Measurements from ENCODE around the gene VIPAS39.

- TF ChIP-seq RAD21 (IDR thresholded peaks at IDR 0.05; ENCODE audit: low read depth) (no peak), SRF (IDR thresholded peaks at IDR 0.05; ENCODE audit: low read depth) (no peak), EGR1 (IDR thresholded peaks at IDR 0.05; ENCODE audit: low read depth) (no peak), CTCF (IDR thresholded peaks at IDR 0.05 in 2 of 3, conservative IDR thresholded peaks at IDR 0.05 in 1 of 3; ENCODE audit: borderline replicate concordance in 1 of 3, insufficient read depth in 1 of 3, low read depth in 2 of 3, low read length in 2 of 3) (no peak), SIN3A (IDR thresholded peaks at IDR 0.05; ENCODE audit: low read depth) (no peak), ZBTB33 (IDR thresholded peaks at IDR 0.05; ENCODE audit: extremely low read depth, insufficient replicate concordance, low read length) (no peak), POLR2AphosphoS5 (IDR thresholded peaks at IDR 0.05; ENCODE audit: low read depth, low read length) (no peak), POLR2A (IDR thresholded peaks at IDR 0.05; ENCODE audit: borderline replicate concordance, extremely low read depth, insufficient read depth, insufficient read length) (no peak), REST (IDR thresholded peaks at IDR 0.05; ENCODE audit: low read depth) (no peak), YY1 (IDR thresholded peaks at IDR 0.05; ENCODE audit: extremely low read depth, insufficient replicate concordance, low read depth, low read length) (no peak), MAX (IDR thresholded peaks at IDR 0.05) (no peak), ZNF274 (IDR thresholded peaks at IDR 0.05; ENCODE audit: low read depth, low read length) (no peak), SP1 (IDR thresholded peaks at IDR 0.05; ENCODE audit: low read depth) (no peak), EZH2 (IDR thresholded peaks at IDR 0.05) (no peak)
Measured at GRCh38 chr14:77436042-77436441, 21.4 kb downstream of the VIPAS39 start.
